Measurements from ENCODE around the gene DDI2.

DNA sequence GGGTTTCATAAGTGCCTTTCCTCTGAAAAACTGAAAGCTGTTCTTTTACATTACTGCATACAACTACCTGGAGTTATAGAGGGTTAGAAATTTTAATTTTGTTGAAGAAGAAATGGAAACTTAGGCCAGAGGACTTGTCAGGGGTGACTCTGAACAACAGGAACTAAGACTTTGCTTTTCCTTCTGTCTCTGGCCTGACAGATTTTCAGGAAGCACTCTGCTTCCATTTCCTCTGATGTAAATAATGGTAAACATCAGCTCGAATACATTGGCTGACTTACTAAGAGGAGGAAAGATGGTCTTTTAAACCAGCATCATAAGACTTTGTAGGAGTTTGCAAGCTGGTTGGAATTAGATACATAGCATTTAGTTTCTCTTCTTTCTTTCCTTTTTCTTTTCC, 39.8 kb downstream of the DDI2 start:
- TF ChIP-seq, protein P1, sequence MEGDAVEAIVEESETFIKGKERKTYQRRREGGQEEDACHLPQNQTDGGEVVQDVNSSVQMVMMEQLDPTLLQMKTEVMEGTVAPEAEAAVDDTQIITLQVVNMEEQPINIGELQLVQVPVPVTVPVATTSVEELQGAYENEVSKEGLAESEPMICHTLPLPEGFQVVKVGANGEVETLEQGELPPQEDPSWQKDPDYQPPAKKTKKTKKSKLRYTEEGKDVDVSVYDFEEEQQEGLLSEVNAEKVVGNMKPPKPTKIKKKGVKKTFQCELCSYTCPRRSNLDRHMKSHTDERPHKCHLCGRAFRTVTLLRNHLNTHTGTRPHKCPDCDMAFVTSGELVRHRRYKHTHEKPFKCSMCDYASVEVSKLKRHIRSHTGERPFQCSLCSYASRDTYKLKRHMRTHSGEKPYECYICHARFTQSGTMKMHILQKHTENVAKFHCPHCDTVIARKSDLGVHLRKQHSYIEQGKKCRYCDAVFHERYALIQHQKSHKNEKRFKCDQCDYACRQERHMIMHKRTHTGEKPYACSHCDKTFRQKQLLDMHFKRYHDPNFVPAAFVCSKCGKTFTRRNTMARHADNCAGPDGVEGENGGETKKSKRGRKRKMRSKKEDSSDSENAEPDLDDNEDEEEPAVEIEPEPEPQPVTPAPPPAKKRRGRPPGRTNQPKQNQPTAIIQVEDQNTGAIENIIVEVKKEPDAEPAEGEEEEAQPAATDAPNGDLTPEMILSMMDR (IDR thresholded peaks at IDR 0.05), result no peak
- TF ChIP-seq POLR2A (IDR thresholded peaks at IDR 0.05), result no peak

Data from tibial nerve (tissue), 3 donors.